Left ventricle myocardium superior (tissue), 1 donor: Measurements from ENCODE around the gene TPK1. TPM values are rescaled to one million over a fixed set of nuclear protein-coding genes. Genes with fewer than 3 reads are reported as not detected.

Experiments
- ATAC-seq: fragments of 200-7000 bp; cut with Tn5 transposase; one replicate; pipeline ENCODE4 v1.9.1; 2020; ENCODE audit warnings: mild to moderate bottlenecking, moderate library complexity
- DNase-seq: peaks from one replicate; pipeline ENCODE4 v3.0.0-alpha.2; 2020
- intact Hi-C: fragments of 100-400 bp; cut with micrococcal nuclease; formaldehyde crosslinking; loops from one replicate; pipeline ENCODE4 v1.11.0; 2022
- total RNA-seq: library from RNA; stranded (reverse); fragmentation: NEBNext Ultra II Directional; extraction: Animal tissue kit (Norgen Biotek cat#: 25700); gene quantifications from one replicate; pipeline ENCODE4 v1.2.1, GENCODE V29; 2021
- donor health status: DM: no; HTN: yes; CAD: no; lungs with severe emphysema.

The TPK1 gene
- total RNA-seq, 1 donor from 2014 or later = 4.9 TPM

DNA sequence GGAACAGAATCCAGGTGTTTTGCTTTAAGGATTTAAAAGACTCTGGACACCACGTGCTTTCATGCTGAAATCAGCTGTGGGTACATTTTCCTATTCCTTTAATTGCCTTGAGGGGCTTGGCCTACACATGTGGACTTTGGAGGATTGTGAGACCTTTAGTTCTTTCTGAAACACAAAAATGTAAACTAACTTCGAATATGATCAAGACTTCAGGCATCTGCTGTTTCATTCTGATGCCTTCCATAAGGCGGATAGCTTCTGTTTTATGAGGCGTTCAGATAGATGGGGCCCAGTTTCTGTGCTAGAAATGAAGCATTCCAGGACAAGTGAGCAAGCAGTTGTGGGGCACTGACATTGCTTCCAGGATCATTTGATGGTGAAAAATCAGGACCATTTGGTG is 430.9 kb downstream of the TPK1 start:
- DNase-seq (no peak), ATAC-seq (no peak)
- intact Hi-C loops = no loop called here

DNA sequence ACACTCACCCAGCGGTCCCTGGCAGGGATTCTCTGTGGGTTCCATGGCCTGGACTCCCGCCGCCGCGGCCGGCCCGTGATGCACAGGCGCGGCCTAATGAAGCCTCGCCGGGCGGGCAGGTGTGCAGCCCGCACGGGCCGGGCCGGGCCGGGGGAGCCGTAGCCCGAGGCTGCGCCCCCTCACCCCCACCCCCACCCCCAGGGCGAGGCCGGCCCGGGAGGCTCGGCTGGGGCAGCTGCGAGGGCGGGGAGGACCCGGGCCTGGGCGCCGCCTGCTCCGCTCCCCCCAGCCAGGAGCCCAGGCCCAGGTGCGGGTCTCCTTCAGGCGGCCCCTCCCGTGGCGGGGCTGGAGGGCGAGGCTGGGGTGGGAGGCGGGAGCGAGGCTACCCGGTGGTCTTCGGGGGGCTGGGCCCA is 432.2 kb downstream of the TPK1 start, which contains the start of gene NOBOX:
Gene NOBOX (minus strand): TSS at position 45 of the 413 bp plus-strand sequence.
- intact Hi-C loops = no loop called here

DNA sequence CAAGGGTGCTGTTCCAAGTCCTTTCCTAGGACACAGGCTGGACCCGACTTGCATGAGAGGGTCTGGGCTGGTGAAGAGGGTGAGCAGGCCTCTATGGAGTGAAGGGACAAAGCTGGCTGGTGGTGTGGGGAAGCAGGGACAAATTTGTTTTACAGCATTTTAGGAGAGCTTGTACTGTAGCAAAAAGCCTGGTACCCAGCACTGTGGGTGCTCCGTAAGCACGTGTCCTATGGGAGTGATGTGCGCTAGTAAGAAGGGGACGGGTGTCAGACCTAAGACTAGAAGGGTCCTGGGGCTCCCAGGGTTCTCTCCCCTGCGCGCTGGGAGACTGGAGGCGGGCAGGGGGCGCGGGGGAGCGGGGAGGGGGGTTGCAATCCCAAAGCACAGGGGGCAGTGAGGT is 432.8 kb downstream of the TPK1 start:
- DNase-seq (no peak), ATAC-seq (no peak)
- intact Hi-C loops = no loop called here

More for the DNA sequence above, 432.2 kb downstream of the TPK1 start, which contains the start of gene NOBOX:
- DNase-seq (no peak), ATAC-seq (no peak)
